Brain microvascular endothelial cell (primary cell): ENCODE results near the gene THSD4.

ENCODE experiments used
- DNase-seq: peaks from one replicate; pipeline ENCODE4 v3.0.0-alpha.2; 2020
- H3K27ac ChIP-seq: fragments of 250-450 bp; sonication (Bioruptor Pico); 2 replicates; pipeline ENCODE4 v1.5.1; 2020; ENCODE audit warnings: mild to moderate bottlenecking, moderate library complexity
- H3K27me3 ChIP-seq: fragments of 250-450 bp; sonication (Bioruptor Pico); replicated peaks from 2 replicates; pipeline ENCODE4 v1.5.1; 2020; ENCODE audit warnings: mild to moderate bottlenecking
- H3K36me3 ChIP-seq: fragments of 250-450 bp; sonication (Bioruptor Pico); replicated peaks from 2 replicates; pipeline ENCODE4 v1.5.1; 2020; ENCODE audit warnings: mild to moderate bottlenecking
- H3K4me3 ChIP-seq: 2 replicates; pipeline ENCODE4 v1.5.1; 2011; ENCODE audit warnings: low read depth, mild to moderate bottlenecking, control low read depth, low read length, moderate library complexity
- CTCF ChIP-seq: IDR thresholded peaks from 2 replicates; pipeline ENCODE4 v1.5.1; 2011; ENCODE audit warnings: low read depth, mild to moderate bottlenecking, moderate library complexity, low read length, control low read depth, inconsistent platforms; ENCODE audit errors: missing control alignments
- in situ Hi-C: cut with HindIII; loops from 2 replicates; pipeline ENCODE4 v1.10.0; 2017; ENCODE audit warnings: low sequenced_read_pairs, low pct_ligation_motif_present

Gene THSD4

GRCh38 chr15:71443538-71443937 is 328.3 kb downstream of the THSD4 start:
- in situ Hi-C loops: loop anchor here (25.0 kb wide), 1 partner anchor 331 kb away; the partner anchor contains the start of gene THSD4
- Histone ChIP-seq H3K27ac (no peak overlapping the region), H3K4me3 (no peak overlapping the region), H3K27me3 (no peaks in the 10 kb centered on the region), H3K36me3 (no peaks in the 10 kb centered on the region)
- peak; percentile 37 for DNase-seq
- peak; percentile 88 for TF ChIP-seq CTCF

GRCh38 chr15:71444032-71444810 is 328.9 kb downstream of the THSD4 start:
- Histone ChIP-seq H3K36me3 (no peaks in the 10 kb centered on the region), H3K27ac (no peak overlapping the region), H3K27me3 (no peaks in the 10 kb centered on the region), H3K4me3 (no peak overlapping the region)
- in situ Hi-C loops: loop anchor here (25.0 kb wide), 1 partner anchor 332 kb away; the partner anchor contains the start of gene THSD4
- no peak for TF ChIP-seq CTCF
- no peak for DNase-seq

GRCh38 chr15:71444866-71445590 is 329.8 kb downstream of the THSD4 start:
- in situ Hi-C loops: loop anchor here (25.0 kb wide), 1 partner anchor 333 kb away; the partner anchor contains the start of gene THSD4
- peak; percentile 50 for DNase-seq
- TF ChIP-seq CTCF: no peak
- no peaks in the 10 kb centered on the region for H3K27me3 ChIP-seq
- H3K36me3 ChIP-seq: no peaks in the 10 kb centered on the region
- H3K4me3 ChIP-seq: no peak overlapping the region
- H3K27ac ChIP-seq: no peak overlapping the region

GRCh38 chr15:71447328-71448250 is 332.3 kb downstream of the THSD4 start:
- no peaks in the 10 kb centered on the region for H3K27me3 ChIP-seq
- no peak overlapping the region for H3K4me3 ChIP-seq
- peak; percentile 40 for DNase-seq
- TF ChIP-seq CTCF: no peak
- peak overlapping the region; percentile 0 for H3K27ac ChIP-seq
- H3K36me3 ChIP-seq: no peaks in the 10 kb centered on the region
- in situ Hi-C loops: loop anchor here (25.0 kb wide), 1 partner anchor 335 kb away; the partner anchor contains the start of gene THSD4

GRCh38 chr15:71448688-71449114 is 333.4 kb downstream of the THSD4 start:
- peak; percentile 82 for TF ChIP-seq CTCF
- peak; percentile 70 for DNase-seq
- Histone ChIP-seq H3K27ac (no peak overlapping the region), H3K36me3 (no peaks in the 10 kb centered on the region), H3K27me3 (no peaks in the 10 kb centered on the region), H3K4me3 (no peak overlapping the region)
- in situ Hi-C loops: loop anchor here (25.0 kb wide), 1 partner anchor 336 kb away; the partner anchor contains the start of gene THSD4
